GM21360 (cell line): ENCODE data around the gene TXNRD1.

Experiments
- ATAC-seq: cut with Tn5 transposase; IDR thresholded peaks from one replicate; pipeline ENCODE4 v1.9.1; 2021; ENCODE audit warnings: mild to moderate bottlenecking, moderate library complexity; ENCODE audit not compliant: unreplicated experiment

The TXNRD1 gene

DNA sequence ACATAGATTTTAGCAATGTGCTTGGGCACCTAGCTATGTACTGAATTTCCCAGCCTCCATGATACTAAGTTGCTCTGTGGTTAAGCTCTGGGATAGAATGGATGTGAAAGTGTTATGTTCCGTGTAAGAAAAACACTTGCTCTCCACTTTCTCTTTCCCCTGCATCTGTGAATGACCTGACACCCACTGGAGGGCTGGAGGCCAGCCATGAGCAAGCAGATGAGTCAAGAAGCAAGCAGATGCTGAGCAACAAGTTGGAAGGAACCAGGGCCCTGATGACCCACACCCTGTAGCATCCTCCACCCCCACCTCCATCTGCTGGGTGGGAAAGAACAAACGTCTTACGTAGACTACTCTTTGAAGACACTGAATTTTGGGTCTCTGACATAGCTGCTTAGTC, 144.6 kb downstream of the TXNRD1 start:
- ATAC-seq = no peak

GRCh38 chr12:104360983-104361707, 145.6 kb downstream of the TXNRD1 start:
- no peak for ATAC-seq

DNA sequence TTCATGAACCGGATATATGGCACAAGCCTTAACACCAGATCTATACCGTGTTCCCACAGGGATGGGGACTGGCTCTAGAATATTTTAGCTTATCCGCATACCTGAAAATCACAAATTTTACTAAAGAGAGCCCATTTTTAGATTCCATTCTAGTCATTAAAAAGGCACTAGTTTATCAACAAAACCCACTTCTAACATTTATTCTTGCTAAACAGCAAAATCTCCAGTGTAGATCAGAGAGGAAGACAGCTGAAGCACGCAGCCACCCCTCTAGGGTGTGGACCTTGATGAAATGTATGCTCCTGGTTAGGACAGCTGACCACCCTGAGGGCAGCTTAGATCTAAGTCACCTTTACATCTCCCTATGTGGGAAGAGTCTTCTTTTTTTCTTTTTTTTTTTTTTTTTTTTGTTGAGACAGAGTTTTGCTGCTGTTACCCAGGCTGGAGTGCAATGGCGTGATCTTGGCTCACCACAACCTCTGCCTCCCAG, 150.4 kb downstream of the TXNRD1 start:
- no peak for ATAC-seq

DNA sequence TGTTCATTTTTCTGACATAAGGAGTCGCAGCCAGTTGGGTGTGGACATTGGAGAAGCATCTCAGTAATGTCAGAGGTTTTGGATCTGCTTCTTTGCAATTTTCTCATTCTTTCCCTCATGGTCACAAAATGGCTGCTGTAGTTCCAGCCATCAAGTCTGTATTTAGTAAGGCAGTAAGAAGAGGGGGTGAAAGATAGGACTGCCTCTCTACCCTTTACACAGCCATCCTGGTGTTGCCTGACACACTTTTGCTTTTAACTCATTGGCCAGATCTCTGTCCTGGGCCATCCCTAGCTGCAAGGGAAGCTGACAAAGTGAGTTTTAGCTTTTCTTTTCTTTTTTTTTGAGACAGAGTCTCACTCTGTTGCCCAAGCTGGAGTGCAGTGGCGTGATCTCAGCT, 154.1 kb downstream of the TXNRD1 start:
- no peak for ATAC-seq

DNA sequence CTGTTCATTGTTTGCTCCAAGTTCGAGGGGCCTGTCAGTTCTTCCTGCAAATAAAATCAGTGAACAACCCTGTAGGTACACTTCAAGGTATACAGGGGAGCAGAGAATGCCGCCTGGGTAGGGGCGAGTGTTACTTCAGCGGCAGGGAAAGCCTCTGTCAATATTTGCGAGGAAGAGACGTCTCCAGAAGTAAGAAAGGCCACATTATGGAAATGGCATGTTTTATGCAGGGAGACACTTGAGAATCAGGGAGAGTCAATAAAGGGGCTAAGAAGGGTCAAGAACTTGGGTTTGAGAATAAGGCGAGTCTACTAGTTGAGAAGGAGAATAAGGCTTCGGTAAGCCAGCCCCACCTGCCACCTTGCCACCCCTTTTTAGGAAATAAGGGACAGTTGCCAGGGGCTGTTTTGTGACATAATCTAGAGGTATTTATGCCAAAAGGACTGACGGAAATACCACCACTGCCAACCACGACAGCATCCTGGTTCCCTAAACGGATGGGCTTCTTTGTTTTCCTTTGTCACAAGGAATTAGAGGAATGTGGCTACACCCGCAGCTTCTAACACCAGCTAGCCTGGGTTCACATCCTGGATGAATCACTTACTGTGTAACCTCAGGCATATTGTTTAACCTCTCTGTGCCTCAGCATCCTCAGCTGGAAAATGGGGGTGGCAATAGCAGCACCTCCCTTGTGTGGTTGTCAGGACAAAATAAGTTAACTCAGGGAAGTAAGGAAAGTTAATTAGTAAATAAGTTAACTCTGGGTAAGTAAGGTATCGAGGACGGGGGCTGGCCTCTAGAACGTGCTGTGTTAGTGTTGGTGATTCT, 155.7 kb downstream of the TXNRD1 start:
- no peak for ATAC-seq

DNA sequence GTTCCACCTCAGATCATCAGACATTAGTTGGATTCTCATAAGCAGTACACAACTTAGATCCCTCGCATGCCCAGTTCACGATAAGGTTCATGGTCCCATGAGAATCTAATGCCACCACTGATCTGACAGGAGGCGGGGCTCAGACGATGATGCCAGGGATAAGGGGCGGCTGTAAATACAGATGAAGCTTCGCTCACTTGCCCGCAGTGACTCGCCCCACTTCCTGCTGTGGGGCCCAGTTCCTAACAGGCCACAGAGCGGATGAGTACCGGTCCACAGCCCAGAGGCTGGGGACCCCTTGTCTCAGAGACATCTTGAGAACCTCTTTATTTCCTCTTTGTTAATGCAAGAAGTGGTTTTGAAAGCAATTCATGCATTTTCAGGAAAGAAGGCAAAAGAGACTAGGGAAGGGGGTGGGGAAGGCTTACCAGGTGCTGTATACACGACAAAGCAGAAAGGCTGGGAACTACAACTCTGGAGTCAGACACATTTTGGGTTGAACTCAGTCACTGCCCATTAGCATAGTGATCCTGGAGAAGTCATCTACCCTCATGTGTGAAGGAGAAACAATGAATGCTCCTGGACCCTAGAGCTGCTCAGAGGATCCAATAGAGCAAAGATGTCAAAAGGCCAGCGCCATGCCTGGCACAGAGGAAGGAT, 156.6 kb downstream of the TXNRD1 start:
- no peak for ATAC-seq

GRCh38 chr12:104372721-104373335, 157.2 kb downstream of the TXNRD1 start:
- ATAC-seq = no peak

- no peak for ATAC-seq
Measured at GRCh38 chr12:104374071-104374470, 158.5 kb downstream of the TXNRD1 start.

DNA sequence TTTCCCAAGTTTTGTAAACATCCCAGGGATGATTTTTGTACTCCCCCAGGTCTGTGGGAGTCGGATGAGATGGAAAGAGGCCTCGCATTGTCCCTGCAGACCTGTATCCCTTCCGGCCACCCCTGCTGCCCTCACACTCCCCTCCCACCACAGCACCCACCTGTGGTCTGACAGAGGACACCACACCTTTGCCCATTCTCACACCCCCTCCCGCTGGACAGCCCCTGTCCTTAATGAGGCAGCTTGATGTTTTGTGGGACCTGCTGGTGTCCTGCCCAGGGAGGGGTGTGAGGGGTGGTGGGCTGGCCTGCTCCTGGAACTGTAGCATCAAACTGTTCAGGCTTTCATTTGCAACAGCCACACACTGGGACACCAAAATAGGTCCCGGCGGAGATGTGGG, 159.2 kb downstream of the TXNRD1 start:
- ATAC-seq = no peak

DNA sequence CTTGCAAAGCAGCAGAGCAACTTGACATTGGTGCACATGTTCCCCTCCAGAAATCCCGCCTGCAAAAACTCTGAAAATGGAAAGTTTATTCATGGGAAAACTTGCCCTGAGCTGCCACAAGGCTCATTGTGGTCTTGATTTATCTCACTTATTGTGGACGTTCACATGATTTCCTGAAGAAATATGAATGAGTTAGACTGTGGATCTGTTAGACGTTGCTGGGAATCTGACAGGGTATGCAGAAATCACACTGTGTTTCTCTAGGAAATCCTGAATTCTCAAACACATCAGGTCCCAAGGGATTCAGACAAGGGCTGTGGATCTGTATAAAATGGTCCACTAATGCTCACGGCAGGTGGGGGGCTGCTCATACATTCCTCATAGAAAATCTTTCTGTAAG, 160.2 kb downstream of the TXNRD1 start:
- no peak for ATAC-seq

GRCh38 chr12:104376650-104377513, 161.3 kb downstream of the TXNRD1 start:
- no peak for ATAC-seq

DNA sequence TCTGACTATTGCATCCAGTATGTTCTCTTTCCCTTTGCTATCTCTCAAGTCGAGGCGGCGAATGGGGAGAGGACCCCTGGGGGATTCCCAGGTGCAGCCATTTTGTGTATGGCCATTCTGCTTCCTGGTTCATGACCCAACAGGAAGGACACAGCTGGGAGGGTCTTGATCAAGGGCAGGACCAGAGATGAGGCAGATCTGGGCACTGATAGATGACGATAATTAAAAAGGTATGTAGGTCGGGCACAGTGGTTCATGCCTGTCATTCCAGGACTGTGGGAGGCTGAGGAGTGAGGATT, 161.9 kb downstream of the TXNRD1 start:
- no peak for ATAC-seq

GRCh38 chr12:104378427-104378826, 162.8 kb downstream of the TXNRD1 start:
- no peak for ATAC-seq

DNA sequence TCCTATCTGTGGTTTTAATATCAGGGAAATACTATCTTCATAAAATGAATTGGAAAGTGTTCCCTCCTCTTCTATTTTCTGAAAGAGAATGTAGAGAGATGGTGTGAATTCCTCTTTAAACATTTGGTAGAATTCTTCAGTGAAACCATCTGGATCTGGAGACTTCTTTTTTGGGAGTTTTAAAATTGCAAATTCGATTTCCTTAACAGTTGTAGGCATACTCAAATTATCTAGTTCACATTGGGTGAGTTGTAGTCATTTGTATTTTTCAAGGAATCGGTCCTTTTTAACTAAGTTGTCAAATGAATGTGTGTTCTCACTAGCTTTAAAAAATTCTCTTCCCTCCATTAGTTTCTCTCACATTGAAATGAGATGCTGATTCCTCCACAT, 165.8 kb downstream of the TXNRD1 start:
- no peak for ATAC-seq

DNA sequence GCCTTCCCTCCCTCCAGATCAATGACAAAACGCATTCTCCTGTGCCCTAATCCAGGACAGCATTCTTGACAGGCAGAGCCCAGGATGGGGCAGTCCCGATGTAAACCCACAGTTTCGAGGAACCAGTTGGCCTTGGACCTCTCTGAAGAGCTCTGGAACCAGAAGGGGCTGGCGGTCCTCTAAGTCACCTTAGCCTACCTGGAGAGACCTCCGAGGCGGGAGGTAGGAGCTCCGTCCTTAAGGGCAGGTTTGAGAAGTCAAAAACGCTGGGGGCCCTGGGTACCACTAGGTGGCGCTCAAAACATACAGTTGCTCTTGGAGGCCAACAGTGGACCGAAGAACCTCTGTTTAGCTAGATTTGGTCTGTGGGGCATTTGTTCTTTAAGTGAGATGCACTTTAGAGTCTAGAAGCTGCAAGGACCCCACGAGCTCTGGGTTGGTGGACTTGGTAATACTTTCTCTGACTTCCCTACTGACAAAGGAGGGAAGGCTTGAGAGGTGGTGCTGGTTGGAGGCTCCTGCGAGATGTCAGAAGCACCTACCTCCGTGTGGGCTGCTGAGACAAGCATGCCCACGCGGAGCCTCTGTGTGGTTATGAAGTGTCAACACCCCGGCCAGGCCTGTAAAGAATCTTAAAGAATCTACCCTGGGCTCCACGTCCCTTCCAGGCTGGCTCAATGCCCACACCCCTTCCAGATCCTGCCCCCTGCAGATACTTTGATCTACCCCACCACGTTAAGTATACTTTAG, 166.3 kb downstream of the TXNRD1 start:
- ATAC-seq = no peak

GRCh38 chr12:104384141-104384880, 168.7 kb downstream of the TXNRD1 start:
- ATAC-seq = no peak

DNA sequence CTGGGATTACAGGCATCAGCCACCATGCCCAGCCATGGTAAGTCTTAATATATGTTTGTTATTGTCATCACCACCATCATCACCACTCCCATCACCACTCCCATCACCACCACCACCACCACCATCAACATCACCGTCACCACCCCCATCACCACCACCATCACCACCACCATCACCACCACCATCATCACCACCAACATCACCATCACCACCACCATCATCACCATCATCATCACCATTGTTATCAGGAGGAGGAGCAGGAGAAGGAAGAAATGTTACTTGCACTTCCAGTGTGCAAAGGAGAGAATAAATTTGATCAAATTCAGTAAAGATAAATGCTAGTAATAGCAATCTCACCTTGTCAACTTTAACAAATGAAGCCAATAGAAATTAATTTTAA, 169.9 kb downstream of the TXNRD1 start:
- ATAC-seq = no peak

GRCh38 chr12:104386461-104386860, 170.9 kb downstream of the TXNRD1 start:
- ATAC-seq = no peak

DNA sequence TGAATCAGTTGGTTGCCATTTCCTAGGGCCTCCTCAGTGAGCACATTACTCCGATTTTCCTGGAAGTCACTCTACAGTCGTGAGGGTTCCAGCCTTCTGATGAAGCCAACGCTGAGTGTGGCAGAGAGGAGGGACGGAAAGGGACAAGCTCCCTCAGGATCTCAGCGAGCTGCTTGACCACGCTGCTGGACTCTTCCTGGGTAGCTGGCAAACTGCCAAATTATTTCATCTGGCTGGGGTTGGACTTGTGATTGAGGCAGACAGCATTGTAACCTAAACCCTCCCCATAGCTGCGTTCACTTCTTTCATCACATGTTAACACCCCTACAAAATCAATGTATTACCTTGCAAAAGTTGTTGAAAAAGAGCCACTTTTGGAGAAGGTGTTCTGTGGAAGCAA, 171.6 kb downstream of the TXNRD1 start:
- ATAC-seq = no peak
